GOT3 (cell line): ENCODE results near the gene GPRIN1.
"Not testable (repeated sequence)": the region's sequence is repeated elsewhere in the genome, so short reads cannot be mapped to it uniquely, and the experiment has no call there.

Experiments used
- DNase-seq: peaks from one replicate; lab custom pipeline; 2025; ENCODE audit warnings: mixed read lengths; lab: John Stamatoyannopoulos, UW

The GPRIN1 gene

DNA sequence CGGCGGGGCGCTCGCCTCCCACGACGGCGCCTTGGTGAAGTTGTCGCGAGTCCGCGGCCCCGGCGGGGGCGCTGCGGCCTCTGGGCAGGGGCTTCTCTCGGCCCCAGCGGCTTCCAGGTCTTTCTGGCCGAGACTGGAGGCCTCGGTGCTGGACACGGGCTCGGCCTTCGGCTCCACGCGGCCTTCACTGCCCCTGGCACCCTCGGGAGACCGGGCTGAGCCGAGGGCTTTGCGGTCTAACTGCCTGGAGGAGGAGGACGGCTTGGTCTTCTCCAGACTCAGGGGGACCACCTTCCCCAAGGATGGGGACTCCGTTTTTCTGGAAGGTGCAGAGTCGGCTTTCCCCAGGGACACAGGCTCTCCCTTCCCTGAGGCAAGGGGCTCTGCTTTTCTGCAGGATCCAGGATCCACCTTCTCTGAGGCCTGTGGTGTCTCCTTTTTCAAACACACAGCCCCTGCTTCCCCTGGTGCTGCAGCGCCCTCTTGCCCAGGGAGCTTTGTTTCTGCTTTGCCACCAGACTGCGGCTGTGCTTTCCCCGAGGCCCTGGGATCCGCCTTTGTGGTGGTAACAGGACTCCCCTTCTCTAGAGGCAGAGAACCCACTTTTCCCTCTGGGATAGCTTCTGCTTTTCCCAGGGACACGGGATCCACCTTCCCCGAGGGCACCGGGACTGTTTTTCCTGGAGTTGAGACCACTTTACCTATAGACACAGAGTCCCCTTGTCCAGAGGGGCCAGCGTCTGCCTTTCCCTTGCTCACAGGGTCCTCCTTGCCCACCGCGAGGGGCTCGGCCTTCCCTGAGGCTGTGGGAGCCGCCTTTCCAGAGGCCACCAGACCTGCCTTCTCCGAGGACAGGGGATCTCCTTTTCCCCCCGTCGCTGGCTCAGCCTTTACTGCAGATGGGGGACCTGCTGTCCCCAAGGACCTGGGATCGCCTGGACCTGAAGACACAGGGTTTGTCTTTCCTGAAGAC lies 12.3 kb downstream of the GPRIN1 start:
- no peak for DNase-seq

DNA sequence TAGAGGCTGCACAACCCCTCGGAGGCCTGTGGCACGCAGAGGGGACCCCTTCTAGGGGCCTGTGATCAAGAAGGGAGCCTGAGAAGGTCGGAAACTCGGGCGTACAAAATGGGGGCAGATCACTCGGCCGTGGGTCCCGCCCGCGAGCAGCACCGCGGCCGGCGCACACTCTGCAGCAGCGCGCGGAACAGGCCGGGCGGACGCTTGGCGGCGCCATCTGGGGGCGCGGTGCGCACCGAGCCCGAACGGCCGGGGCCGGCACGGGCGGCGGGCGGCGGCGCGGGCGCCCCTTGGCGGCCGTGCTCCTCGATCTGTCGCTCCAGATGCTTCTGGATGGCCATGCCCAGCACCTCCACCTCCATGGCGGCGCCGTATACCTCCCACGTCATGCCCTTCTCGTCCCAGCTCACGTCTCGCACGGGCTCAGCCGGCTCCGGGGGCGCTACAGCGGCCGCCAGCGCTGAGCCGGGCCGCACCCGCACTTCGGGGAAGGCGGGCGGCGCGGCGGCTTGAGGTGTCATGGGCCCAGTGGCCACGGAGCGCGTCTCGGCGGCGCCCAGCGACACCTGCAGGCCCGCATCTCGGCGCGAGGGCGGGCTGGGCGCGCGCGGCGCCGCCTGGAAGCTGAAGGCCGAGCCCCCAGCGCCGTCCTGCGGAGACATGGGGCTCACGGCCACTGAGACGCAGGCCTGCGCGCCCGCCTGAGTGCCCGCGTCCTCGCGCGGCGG lies 13.1 kb downstream of the GPRIN1 start:
- DNase-seq: no peak

- no peak for DNase-seq
Observed at GRCh38 chr5:176596069-176596644, 13.8 kb downstream of the GPRIN1 start.

GRCh38 chr5:176595386-176595943 lies 14.5 kb downstream of the GPRIN1 start:
- DNase-seq: no peak

GRCh38 chr5:176594554-176594953 lies 15.4 kb downstream of the GPRIN1 start:
- no peak for DNase-seq

DNA sequence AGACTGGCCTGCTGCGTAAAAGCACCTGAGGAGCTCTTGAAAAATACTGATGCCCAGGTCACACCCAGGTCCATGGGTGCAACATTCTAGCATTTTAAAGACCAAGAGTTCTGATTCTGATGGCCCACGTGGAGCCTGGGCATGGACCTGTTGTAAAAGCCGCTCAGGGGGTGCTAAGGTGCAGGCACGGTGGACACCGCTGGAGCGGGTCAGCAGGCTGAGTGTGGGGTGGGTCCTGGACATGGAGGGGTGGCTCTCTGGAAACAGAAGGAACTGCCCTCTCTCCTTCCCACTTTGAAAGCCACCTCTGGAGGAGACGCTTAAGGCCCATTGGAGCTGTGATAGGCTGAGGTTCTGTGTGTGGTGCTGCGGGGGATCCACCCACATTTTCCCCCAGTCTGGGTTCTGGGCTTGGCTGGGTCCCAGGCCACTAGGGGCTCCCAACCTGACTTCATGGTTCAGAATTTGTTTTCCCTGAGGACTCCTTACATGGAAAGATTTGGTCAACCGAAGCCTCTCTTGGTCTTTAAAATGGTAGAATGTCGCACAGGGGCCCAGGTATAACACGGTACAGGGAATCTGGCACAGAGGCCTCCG lies 16.6 kb downstream of the GPRIN1 start:
- no peak for DNase-seq

- no peak for DNase-seq
Observed at GRCh38 chr5:176592573-176592972, 17.4 kb downstream of the GPRIN1 start.

- DNase-seq: not testable (repeated sequence)
Observed at GRCh38 chr5:176591667-176592066, 18.3 kb downstream of the GPRIN1 start.

- no peak for DNase-seq
Observed at GRCh38 chr5:176590035-176590717, 19.8 kb downstream of the GPRIN1 start.

- no peak for DNase-seq
Observed at GRCh38 chr5:176589039-176589769, 20.8 kb downstream of the GPRIN1 start.

DNA sequence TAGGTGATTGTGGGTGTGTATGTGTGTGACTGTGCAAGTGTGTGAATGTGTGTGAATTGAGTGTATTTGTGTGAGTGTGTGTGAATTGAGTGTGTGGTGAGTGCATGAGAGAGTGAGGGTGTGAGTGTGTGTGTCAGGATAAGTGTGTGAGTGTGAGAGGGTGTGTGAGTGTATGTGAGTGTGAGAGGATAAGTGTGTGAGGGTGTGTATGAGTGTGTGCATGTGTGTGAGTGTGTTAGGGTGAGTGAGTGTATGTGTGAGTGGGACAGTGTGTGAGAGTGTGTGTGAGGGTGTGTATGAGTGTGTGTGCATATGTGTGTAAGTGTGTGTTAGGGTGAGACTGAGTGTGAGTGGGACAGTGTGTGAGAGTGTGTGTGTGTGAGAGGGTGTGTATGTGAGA lies 21.7 kb downstream of the GPRIN1 start:
- DNase-seq: no peak

DNA sequence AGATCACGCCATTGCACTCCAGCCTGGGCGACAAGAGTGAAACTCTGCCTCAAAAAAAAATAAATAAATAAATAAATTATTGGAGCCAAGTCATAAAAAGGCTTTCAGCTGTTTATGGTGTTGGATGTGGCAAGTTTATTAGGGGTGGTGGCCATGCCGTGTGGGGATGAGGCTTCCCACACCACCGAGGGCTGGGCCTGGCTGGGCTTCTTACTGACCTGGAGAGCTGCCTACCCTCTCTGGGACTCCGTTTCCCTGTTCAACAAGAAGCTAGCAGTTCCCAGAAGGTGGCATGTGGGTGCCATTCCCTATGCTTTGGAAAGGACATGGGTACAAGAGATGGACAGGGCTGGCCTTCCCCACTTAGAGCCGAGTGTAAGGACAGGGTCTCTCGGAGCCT lies 22.6 kb downstream of the GPRIN1 start:
- DNase-seq: no peak

DNA sequence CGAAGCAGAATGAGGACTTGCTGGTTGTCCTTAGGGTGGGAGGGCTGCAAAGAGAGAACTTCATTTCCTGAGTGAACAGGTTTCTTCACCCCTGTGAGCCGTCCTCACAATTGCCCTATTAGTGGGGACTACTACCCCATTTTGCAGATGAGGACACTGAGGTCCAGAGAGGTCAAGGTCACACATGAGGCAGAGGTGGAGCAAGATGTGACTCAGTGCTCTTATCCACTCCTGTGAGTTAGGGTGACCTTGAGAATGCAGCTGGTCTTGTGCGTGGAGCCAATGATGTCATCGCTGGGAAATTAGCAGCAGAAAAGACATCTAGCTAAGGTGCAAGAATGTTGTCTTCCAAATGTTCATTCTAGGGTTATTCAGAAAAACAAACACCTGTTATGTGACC lies 26.9 kb downstream of the GPRIN1 start:
- DNase-seq: no peak

DNA sequence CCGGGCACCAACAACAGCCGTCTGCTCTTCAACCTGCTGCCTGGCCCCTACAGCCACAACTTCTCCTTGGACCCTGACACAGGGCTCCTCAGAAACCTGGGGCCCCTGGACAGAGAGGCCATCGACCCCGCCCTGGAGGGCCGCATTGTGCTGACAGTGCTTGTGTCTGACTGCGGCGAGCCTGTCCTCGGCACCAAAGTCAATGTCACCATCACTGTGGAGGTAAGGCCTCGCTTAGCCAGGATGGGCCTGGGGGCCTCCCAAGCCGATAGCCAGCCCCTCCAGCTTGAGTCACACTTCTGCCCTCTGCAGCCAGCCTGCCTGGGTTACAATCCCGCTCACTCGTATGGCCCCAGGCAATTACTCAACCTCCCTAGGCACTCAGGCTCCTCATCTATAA lies 28.6 kb downstream of the GPRIN1 start:
- no peak for DNase-seq

- no peak for DNase-seq
Observed at GRCh38 chr5:176579323-176579722, 30.6 kb downstream of the GPRIN1 start.

- no peak for DNase-seq
Observed at GRCh38 chr5:176578391-176578808, 31.6 kb downstream of the GPRIN1 start.

DNA sequence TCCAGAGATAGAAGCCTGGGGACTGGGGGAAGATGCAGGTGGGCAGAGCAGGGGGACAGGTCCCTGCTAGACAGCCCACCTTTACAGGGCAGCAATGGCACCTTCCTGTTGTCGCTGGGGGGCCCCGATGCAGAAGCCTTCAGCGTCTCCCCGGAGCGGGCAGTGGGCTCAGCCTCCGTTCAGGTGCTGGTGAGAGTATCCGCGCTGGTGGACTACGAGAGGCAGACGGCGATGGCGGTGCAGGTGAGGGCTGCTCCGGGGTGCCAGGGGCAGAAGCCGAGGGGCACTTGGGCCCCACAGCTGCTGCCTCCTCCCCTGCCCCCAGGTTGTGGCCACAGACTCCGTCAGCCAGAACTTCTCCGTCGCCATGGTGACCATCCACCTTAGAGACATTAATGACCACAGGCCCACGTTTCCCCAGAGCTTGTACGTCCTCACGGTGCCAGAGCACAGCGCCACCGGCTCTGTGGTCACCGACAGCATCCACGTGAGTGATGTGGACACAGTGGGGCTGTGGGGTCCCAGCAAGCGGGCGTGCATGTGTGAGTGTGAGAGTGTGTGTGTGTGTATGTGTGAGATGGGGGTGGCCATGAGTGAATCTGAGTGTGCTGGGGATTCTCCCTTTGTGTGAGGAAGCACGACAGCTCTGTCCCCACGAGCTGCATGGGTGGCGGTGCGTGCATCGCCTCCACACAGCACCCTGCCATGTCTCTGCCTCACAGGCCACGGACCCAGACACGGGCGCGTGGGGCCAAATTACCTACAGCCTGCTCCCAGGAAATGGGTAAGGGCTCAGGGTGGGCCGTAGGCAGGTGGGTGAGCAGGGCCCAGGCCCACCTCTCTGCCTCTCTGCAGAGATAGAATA lies 32.4 kb downstream of the GPRIN1 start:
- no peak for DNase-seq

DNA sequence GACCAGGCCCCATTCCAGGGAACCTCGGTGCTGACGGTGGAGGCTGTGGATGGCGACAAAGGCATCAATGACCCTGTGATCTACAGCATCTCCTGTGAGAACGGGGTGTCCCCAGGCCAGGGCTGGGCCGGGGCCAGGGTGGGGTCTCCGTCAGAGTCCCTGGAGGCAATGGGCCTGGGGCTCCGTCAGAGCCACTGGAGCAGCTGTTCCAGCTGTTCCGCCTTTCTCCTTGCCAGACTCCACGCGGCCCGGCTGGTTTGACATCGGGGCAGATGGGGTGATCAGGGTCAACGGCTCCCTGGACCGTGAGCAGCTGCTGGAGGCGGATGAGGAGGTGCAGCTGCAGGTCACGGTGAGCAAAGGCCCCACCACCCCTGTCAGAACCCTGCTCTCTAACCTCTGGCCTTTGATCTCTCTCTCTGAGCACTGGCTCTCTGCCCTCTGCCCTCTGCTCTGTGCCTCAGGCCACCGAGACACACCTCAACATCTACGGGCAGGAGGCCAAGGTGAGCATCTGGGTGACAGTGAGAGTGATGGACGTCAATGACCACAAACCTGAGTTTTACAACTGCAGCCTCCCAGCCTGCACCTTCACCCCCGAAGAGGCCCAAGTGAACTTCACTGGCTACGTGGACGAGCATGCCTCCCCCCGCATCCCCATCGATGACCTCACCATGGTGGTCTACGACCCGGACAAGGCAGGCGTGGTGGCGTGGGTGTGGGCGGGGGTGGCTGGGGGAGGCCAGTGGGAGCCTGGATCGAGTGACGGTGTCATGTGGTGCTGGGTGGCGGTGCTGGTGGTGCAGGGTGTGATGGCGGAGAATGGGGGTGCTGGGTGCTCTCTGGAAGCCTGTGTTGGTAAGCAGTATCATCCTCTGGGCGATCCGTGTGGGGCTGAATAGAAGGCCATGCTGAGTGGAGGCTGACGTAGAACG lies 34.2 kb downstream of the GPRIN1 start:
- DNase-seq: no peak

DNA sequence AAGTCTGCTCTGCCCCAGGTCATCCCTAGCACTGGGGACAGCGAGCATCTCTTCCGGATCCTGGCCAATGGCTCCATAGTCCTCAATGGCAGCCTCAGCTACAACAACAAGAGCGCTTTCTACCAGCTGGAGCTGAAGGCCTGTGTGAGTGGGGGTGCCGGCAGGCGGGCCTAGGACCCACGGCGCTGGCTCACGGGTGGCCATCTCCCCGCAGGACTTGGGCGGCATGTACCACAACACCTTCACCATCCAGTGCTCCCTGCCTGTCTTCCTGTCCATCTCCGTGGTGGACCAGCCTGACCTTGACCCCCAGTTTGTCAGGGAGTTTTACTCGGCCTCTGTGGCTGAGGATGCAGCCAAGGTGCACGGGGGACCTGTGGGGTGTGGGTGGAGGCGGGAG lies 34.9 kb downstream of the GPRIN1 start:
- DNase-seq: no peak
